ENCODE data around the gene MYOZ3.
A peak's percentile ranks its signal among the peaks of the same experiment; 100 is the strongest.

MYOZ3 gene

GRCh38 chr5:150663936-150664335, 2.9 kb downstream of the MYOZ3 start:
- H3K4me3 ChIP-seq (ENCODE audit: low read depth, low read length), result no peak overlapping the region
- in situ Hi-C loops (cut with HindIII; ENCODE audit: low sequenced_read_pairs), result loop anchor here (25.0 kb wide), 1 partner anchor 202 kb away; no protein-coding TSS in a partner anchor
- no peak for DNase-seq (ENCODE audit: low read depth)
- TF ChIP-seq, protein P1, sequence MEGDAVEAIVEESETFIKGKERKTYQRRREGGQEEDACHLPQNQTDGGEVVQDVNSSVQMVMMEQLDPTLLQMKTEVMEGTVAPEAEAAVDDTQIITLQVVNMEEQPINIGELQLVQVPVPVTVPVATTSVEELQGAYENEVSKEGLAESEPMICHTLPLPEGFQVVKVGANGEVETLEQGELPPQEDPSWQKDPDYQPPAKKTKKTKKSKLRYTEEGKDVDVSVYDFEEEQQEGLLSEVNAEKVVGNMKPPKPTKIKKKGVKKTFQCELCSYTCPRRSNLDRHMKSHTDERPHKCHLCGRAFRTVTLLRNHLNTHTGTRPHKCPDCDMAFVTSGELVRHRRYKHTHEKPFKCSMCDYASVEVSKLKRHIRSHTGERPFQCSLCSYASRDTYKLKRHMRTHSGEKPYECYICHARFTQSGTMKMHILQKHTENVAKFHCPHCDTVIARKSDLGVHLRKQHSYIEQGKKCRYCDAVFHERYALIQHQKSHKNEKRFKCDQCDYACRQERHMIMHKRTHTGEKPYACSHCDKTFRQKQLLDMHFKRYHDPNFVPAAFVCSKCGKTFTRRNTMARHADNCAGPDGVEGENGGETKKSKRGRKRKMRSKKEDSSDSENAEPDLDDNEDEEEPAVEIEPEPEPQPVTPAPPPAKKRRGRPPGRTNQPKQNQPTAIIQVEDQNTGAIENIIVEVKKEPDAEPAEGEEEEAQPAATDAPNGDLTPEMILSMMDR (IDR thresholded peaks at IDR 0.05; ENCODE audit: low read depth, low read length, missing control alignments), result no peak

- in situ Hi-C loops (cut with HindIII; ENCODE audit: low sequenced_read_pairs), result loop anchor here (25.0 kb wide), 1 partner anchor 203 kb away; no protein-coding TSS in a partner anchor
- no peak overlapping the region for H3K4me3 ChIP-seq (ENCODE audit: low read depth, low read length)
- TF ChIP-seq, protein P1 (IDR thresholded peaks at IDR 0.05; ENCODE audit: low read depth, low read length, missing control alignments), result no peak
- DNase-seq (ENCODE audit: low read depth), result no peak
Measured at GRCh38 chr5:150665044-150665443, 4.0 kb downstream of the MYOZ3 start.

DNA sequence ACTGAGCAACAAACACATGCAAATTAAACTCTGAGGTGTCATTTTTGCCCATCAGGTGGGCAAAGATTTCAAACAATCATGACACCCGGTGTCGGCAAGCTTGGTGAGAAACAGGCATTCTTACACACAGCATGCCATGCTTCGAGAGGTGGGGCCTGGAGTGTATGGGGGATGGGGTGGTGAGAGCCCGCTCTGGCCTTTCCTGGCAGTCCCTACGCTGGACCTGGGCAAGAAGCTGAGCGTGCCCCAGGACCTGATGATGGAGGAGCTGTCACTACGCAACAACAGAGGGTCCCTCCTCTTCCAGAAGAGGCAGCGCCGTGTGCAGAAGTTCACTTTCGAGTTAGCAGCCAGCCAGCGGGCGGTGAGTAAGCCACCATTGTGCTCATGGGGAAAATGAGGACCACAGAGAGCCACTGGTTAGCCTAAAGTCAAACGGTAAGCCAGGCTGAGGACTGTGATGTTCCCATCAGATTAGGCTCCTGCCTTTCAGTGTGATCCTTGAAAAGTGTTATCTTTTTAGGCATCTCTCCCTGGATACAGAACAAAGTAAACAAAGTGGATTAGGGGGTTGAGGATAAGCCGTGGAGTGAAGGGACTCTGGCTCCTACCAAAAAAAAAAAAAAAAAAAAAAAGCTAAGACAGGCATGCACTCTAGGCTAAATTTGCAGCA, 9.4 kb downstream of the MYOZ3 start:
- no peak overlapping the region for H3K4me3 ChIP-seq (ENCODE audit: low read depth, low read length)
- DNase-seq (ENCODE audit: low read depth), result no peak
- TF ChIP-seq, protein P1 (IDR thresholded peaks at IDR 0.05; ENCODE audit: low read depth, low read length, missing control alignments), result no peak
- in situ Hi-C loops (cut with HindIII; ENCODE audit: low sequenced_read_pairs), result loop anchor here (25.0 kb wide), 1 partner anchor 208 kb away; no protein-coding TSS in a partner anchor

DNA sequence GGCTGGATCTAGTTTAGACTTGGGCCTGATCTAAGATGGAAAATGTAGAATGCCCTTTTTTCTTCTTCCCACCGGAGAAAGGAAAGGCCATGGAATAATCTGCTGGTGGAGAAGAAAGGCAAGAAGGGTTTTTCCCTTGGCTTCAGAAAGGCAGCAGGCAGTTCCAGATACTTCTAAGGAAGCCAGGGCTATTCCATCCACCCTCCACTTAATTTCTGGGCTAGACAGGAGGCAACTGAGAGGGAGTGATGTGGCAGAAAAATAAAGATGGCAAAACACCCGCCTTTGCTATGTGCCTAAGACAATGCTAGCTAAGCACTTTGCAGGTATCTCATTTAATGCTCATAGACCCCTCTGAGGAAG, 9.9 kb downstream of the MYOZ3 start:
- H3K4me3 ChIP-seq (ENCODE audit: low read depth, low read length), result no peak overlapping the region
- TF ChIP-seq, protein P1 (IDR thresholded peaks at IDR 0.05; ENCODE audit: low read depth, low read length, missing control alignments), result no peak
- in situ Hi-C loops (cut with HindIII; ENCODE audit: low sequenced_read_pairs), result loop anchor here (25.0 kb wide), 1 partner anchor 209 kb away; no protein-coding TSS in a partner anchor
- DNase-seq (ENCODE audit: low read depth), result no peak

DNA sequence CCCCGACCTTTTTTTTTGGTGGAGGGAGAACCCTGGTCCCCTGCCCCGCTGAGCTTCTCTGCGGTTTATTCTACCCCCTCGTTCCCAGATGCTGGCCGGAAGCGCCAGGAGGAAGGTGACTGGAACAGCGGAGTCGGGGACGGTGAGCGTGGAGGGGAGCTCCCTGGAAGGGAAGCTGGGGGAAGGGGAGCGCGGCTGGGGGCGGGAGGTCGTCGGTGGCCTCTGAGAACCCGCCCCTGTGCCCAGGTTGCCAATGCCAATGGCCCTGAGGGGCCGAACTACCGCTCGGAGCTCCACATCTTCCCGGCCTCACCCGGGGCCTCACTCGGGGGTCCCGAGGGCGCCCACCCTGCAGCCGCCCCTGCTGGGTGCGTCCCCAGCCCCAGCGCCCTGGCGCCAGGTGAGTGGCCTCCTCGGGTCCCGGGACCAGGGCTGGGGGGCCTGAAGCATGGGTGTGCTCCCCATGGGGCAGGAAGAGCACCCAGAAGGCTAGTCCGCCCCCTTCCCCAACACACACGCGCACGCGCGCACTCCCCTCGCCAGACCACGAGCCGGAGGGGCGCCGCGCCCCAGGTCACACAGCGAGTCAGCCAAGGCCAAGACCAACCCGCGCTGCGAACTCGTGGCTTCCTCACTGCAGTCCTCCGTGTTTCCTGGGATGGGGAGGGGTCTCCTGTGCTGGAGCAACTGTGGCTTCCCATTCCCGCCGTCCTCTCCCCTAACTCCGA, 10.6 kb downstream of the MYOZ3 start:
- H3K4me3 ChIP-seq (ENCODE audit: low read depth, low read length), result peak overlapping the region; percentile 52
- TF ChIP-seq, protein P1 (IDR thresholded peaks at IDR 0.05; ENCODE audit: low read depth, low read length, missing control alignments), result no peak
- in situ Hi-C loops (cut with HindIII; ENCODE audit: low sequenced_read_pairs), result loop anchor here (25.0 kb wide), 1 partner anchor 209 kb away; no protein-coding TSS in a partner anchor
- no peak for DNase-seq (ENCODE audit: low read depth)

DNA sequence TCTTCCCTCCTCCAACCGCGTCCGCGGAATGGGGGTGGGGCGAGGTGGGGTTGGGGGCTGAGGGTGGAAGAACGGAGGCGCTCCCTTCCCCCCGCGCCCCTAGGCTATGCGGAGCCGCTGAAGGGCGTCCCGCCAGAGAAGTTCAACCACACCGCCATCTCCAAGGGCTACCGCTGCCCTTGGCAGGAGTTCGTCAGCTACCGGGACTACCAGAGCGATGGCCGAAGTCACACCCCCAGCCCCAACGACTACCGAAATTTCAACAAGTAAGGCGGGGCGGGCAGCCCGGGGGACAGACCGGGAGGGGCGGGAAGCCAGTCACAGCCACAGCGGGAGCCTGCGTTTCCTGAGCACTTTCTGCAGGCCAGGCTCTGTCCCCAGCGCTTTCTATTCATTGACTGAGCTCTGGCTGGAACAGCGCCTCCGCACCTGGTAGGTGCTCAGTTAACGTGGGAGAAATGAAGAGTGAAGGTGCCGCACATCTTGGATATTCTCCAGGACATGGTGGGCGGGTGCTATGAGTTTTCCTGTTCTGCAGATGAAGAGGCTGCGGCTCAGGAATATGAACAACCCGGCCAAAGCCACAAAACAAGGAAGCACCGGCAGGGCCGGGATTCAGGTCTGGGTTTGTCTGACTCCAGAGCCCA, 11.3 kb downstream of the MYOZ3 start:
- peak overlapping the region; percentile 52 for H3K4me3 ChIP-seq (ENCODE audit: low read depth, low read length)
- in situ Hi-C loops (cut with HindIII; ENCODE audit: low sequenced_read_pairs), result loop anchor here (25.0 kb wide), 1 partner anchor 210 kb away; no protein-coding TSS in a partner anchor
- no peak for DNase-seq (ENCODE audit: low read depth)
- TF ChIP-seq, protein P1 (IDR thresholded peaks at IDR 0.05; ENCODE audit: low read depth, low read length, missing control alignments), result peak; percentile 8
